PC-3 (cell line): ENCODE measurements around the gene ERP27.

Experiments
- EZH2 ChIP-seq: fragments of 300-600 bp; sonication (generic); IDR thresholded peaks from one replicate; pipeline ENCODE4 v1.6.1; 2017; ENCODE audit warnings: antibody characterized with exemption, mild to moderate bottlenecking, low read length; ENCODE audit not compliant: unreplicated experiment
- TF ChIP-seq, protein P1 (sequence below): fragments of 300-600 bp; sonication (generic); conservative IDR thresholded peaks from 2 replicates; pipeline ENCODE4 v1.5.1; 2017; ENCODE audit warnings: antibody characterized with exemption, low read depth, mild to moderate bottlenecking, low read length

DNA sequence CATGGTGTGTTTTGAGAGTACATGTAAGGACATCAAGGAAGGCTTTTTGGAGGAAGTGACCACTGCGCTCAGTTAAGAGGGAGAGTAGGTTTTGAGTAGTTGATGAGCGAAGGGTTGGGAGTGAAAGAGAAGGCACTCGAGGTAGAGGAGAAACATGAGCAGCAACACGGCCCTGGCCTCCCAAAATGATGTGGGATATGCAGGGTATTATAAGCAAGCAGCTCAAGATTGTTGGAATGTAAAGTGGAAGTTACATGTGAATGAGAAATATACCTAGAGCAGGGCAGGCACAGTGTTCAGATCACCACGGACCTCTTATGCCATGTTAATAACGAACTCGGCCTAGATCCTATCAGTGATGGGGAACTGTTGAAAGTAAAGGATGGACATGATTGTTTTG, 25.2 kb upstream of the ERP27 start:
- TF ChIP-seq, protein P1, sequence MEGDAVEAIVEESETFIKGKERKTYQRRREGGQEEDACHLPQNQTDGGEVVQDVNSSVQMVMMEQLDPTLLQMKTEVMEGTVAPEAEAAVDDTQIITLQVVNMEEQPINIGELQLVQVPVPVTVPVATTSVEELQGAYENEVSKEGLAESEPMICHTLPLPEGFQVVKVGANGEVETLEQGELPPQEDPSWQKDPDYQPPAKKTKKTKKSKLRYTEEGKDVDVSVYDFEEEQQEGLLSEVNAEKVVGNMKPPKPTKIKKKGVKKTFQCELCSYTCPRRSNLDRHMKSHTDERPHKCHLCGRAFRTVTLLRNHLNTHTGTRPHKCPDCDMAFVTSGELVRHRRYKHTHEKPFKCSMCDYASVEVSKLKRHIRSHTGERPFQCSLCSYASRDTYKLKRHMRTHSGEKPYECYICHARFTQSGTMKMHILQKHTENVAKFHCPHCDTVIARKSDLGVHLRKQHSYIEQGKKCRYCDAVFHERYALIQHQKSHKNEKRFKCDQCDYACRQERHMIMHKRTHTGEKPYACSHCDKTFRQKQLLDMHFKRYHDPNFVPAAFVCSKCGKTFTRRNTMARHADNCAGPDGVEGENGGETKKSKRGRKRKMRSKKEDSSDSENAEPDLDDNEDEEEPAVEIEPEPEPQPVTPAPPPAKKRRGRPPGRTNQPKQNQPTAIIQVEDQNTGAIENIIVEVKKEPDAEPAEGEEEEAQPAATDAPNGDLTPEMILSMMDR: no peak
- TF ChIP-seq EZH2: no peak
